HepG2 (cell line): ENCODE data around the gene ITGB3. TPM values are rescaled to one million over a fixed set of nuclear protein-coding genes. Genes with fewer than 3 reads are reported as not detected.

Experiments used
- ARNT2 ChIP-seq: sonication (generic); formaldehyde crosslinking; IDR thresholded peaks from 2 replicates; pipeline ENCODE4 v1.8.0; 2022; ENCODE audit warnings: mild to moderate bottlenecking, low read depth, missing genetic modification reagents, moderate library complexity
- DR1 ChIP-seq: sonication (generic); formaldehyde crosslinking; IDR thresholded peaks from 2 replicates; pipeline ENCODE4 v1.8.0; 2021; ENCODE audit warnings: mild to moderate bottlenecking, missing genetic modification reagents, inconsistent platforms
- FLYWCH1 ChIP-seq: sonication (generic); formaldehyde crosslinking; IDR thresholded peaks from 2 replicates; pipeline ENCODE4 v1.8.1; 2023; ENCODE audit warnings: mild to moderate bottlenecking, missing genetic modification reagents
- GPBP1L1 ChIP-seq: sonication (generic); formaldehyde crosslinking; IDR thresholded peaks from 2 replicates; pipeline ENCODE4 v1.5.0; 2020; ENCODE audit warnings: mild to moderate bottlenecking, missing genetic modification reagents
- ISX ChIP-seq: sonication (generic); formaldehyde crosslinking; conservative IDR thresholded peaks from 2 replicates; pipeline ENCODE4 v1.5.0; 2020; ENCODE audit warnings: missing genetic modification reagents
- LCORL ChIP-seq, 2 experiments: fragments of 450-650 bp in 1 of 2; sonication (generic) in 1 of 2; formaldehyde crosslinking in 1 of 2; IDR thresholded peaks; 2 replicates each; pipeline versions ENCODE4 v1.5.0 to v1.6.1; 2017 to 2020; ENCODE audit warnings: antibody characterized with exemption in 1 of 2, missing genetic modification reagents in 1 of 2
- MEIS2 ChIP-seq: sonication (generic); formaldehyde crosslinking; IDR thresholded peaks from 2 replicates; pipeline ENCODE4 v1.9.0; 2021; ENCODE audit warnings: mild to moderate bottlenecking, missing genetic modification reagents
- RORA ChIP-seq: sonication (generic); formaldehyde crosslinking; IDR thresholded peaks from 2 replicates; pipeline ENCODE4 v1.5.0; 2020; ENCODE audit warnings: mild to moderate bottlenecking, missing genetic modification reagents, moderate library complexity
- SETDB1 ChIP-seq: sonication (generic); formaldehyde crosslinking; IDR thresholded peaks from 2 replicates; pipeline ENCODE4 v1.5.1; 2020; ENCODE audit warnings: missing genetic modification reagents, mild to moderate bottlenecking, borderline replicate concordance
- SIN3A ChIP-seq: IDR thresholded peaks from 2 replicates; pipeline ENCODE4 v1.6.1; 2011; ENCODE audit warnings: low read depth, mild to moderate bottlenecking, control low read depth, low read length, borderline replicate concordance
- SPEN ChIP-seq: sonication (generic); formaldehyde crosslinking; IDR thresholded peaks from 2 replicates; pipeline ENCODE4 v1.5.1; 2020; ENCODE audit warnings: low read depth, mild to moderate bottlenecking, missing genetic modification reagents
- ZC3H4 ChIP-seq: sonication (generic); formaldehyde crosslinking; IDR thresholded peaks from 2 replicates; pipeline ENCODE4 v1.4.0; 2020; ENCODE audit warnings: missing genetic modification reagents, borderline replicate concordance
- ZNF10 ChIP-seq: sonication (generic); formaldehyde crosslinking; IDR thresholded peaks from 2 replicates; pipeline ENCODE4 v1.4.0; 2020; ENCODE audit warnings: mild to moderate bottlenecking, low read depth, missing genetic modification reagents, borderline replicate concordance
- ZNF17 ChIP-seq: sonication (generic); formaldehyde crosslinking; IDR thresholded peaks from 2 replicates; pipeline ENCODE4 v1.5.0; 2020; ENCODE audit warnings: mild to moderate bottlenecking, missing genetic modification reagents
- ZNF30 ChIP-seq: sonication (generic); formaldehyde crosslinking; IDR thresholded peaks from 2 replicates; pipeline ENCODE4 v1.5.0; 2020; ENCODE audit warnings: mild to moderate bottlenecking, missing genetic modification reagents
- ZNF317 ChIP-seq: sonication (generic); formaldehyde crosslinking; IDR thresholded peaks from 2 replicates; pipeline ENCODE4 v1.5.0; 2020; ENCODE audit warnings: mild to moderate bottlenecking, missing genetic modification reagents
- ZNF367 ChIP-seq: sonication (generic); formaldehyde crosslinking; IDR thresholded peaks from 2 replicates; pipeline ENCODE4 v1.4.0; 2020; ENCODE audit warnings: missing genetic modification reagents, borderline replicate concordance
- ZNF44 ChIP-seq: sonication (generic); formaldehyde crosslinking; IDR thresholded peaks from 2 replicates; pipeline ENCODE4 v1.5.1; 2020; ENCODE audit warnings: mild to moderate bottlenecking, missing genetic modification reagents
- ZNF441 ChIP-seq: sonication (generic); formaldehyde crosslinking; IDR thresholded peaks from 2 replicates; pipeline ENCODE4 v1.7.0; 2021; ENCODE audit warnings: missing genetic modification reagents, borderline replicate concordance
- ZNF496 ChIP-seq: sonication (generic); formaldehyde crosslinking; IDR thresholded peaks from 2 replicates; pipeline ENCODE4 v1.8.1; 2023; ENCODE audit warnings: mild to moderate bottlenecking, moderate library complexity, missing genetic modification reagents; ENCODE audit not compliant: insufficient replicate concordance
- ZNF614 ChIP-seq: IDR thresholded peaks from 2 replicates; pipeline ENCODE4 v1.6.1; 2018; ENCODE audit warnings: missing biosample characterization, missing genetic modification reagents, inconsistent platforms, borderline replicate concordance
- ZNF782 ChIP-seq: sonication (generic); formaldehyde crosslinking; IDR thresholded peaks from 2 replicates; pipeline ENCODE4 v1.4.0; 2020; ENCODE audit warnings: missing genetic modification reagents, mild to moderate bottlenecking, borderline replicate concordance
- ZNF788 ChIP-seq: sonication (generic); formaldehyde crosslinking; IDR thresholded peaks from 2 replicates; pipeline ENCODE4 v1.5.0; 2020; ENCODE audit warnings: mild to moderate bottlenecking, missing genetic modification reagents, borderline replicate concordance
- polyA plus RNA-seq, 8 experiments: library from polyadenylated mRNA; depleted of rRNA in 3 of 8; stranded (reverse) in 7 of 8; unstranded in 1 of 8; fragments of >200 nt; fragmentation: Illumina TruSeq in 4 of 8; extraction: Trizol in 4 of 8; gene quantifications; 2 replicates each; pipeline versions ENCODE4 v1.2.1 to v1.2.3, GENCODE V29; 2011 to 2016; ENCODE audit warnings: low read depth in 4 of 8, missing spikeins in 1 of 8, mixed read lengths in 1 of 8; ENCODE audit not compliant: insufficient read depth in 1 of 8
- total RNA-seq, 5 experiments: library from RNA; depleted of rRNA; stranded (reverse); fragments of >200 nt; fragmentation: Illumina TruSeq; extraction: Trizol; gene quantifications; 2 replicates each; pipeline ENCODE4 v1.2.3, GENCODE V29; 2016; ENCODE audit warnings: low read depth in 1 of 5
- TF ChIP-seq, protein P1 (sequence below): sonication (generic); formaldehyde crosslinking; IDR thresholded peaks from 2 replicates; pipeline ENCODE4 v1.4.0; 2020; ENCODE audit warnings: missing genetic modification reagents, borderline replicate concordance
- TF ChIP-seq, protein P2 (sequence below): IDR thresholded peaks from 2 replicates; pipeline ENCODE4 v1.6.1; 2018; ENCODE audit warnings: missing genetic modification reagents, mild to moderate bottlenecking, missing compliant biosample characterization

ITGB3 gene
- total and polyA plus RNA-seq, 2 of the 13 experiments (the other 11 are each of a cell fraction or from before 2014, with no cell fraction given), result 0.09 to 0.31 TPM

- TF ChIP-seq ZNF30 (CRISPR knock-in tag) (no peak), ZNF788 (CRISPR knock-in tag) (no peak), ZNF496 (CRISPR knock-in tag) (no peak), RORA (CRISPR knock-in tag) (no peak), ZNF44 (CRISPR knock-in tag) (no peak), ZC3H4 (CRISPR knock-in tag) (no peak), MEIS2 (CRISPR knock-in tag) (0 out of 2 replicates have a peak, but pooled peaks have one; percentile 48), SIN3A (no peak), SETDB1 (CRISPR knock-in tag) (no peak), DR1 (CRISPR knock-in tag) (no peak), ZNF317 (CRISPR knock-in tag) (0 out of 2 replicates have a peak, but pooled peaks have one; percentile 28), ARNT2 (CRISPR knock-in tag) (no peak), ZNF441 (CRISPR knock-in tag) (no peak), FLYWCH1 (CRISPR knock-in tag) (no peak), ZNF10 (CRISPR knock-in tag) (no peak), SPEN (CRISPR knock-in tag) (0 out of 2 replicates have a peak, but pooled peaks have one; percentile 40), LCORL (IDR thresholded peaks at IDR 0.05) (no peak), LCORL (CRISPR knock-in tag; IDR thresholded peaks at IDR 0.05) (peak; percentile 37; the same call in 1 of the 2 replicates), ISX (CRISPR knock-in tag) (no peak), ZNF367 (CRISPR knock-in tag) (no peak), ZNF17 (CRISPR knock-in tag) (no peak), GPBP1L1 (CRISPR knock-in tag) (no peak), ZNF614 (0 out of 2 replicates have a peak, but pooled peaks have one; percentile 86), ZNF782 (CRISPR knock-in tag) (no peak)
- TF ChIP-seq, protein P1, sequence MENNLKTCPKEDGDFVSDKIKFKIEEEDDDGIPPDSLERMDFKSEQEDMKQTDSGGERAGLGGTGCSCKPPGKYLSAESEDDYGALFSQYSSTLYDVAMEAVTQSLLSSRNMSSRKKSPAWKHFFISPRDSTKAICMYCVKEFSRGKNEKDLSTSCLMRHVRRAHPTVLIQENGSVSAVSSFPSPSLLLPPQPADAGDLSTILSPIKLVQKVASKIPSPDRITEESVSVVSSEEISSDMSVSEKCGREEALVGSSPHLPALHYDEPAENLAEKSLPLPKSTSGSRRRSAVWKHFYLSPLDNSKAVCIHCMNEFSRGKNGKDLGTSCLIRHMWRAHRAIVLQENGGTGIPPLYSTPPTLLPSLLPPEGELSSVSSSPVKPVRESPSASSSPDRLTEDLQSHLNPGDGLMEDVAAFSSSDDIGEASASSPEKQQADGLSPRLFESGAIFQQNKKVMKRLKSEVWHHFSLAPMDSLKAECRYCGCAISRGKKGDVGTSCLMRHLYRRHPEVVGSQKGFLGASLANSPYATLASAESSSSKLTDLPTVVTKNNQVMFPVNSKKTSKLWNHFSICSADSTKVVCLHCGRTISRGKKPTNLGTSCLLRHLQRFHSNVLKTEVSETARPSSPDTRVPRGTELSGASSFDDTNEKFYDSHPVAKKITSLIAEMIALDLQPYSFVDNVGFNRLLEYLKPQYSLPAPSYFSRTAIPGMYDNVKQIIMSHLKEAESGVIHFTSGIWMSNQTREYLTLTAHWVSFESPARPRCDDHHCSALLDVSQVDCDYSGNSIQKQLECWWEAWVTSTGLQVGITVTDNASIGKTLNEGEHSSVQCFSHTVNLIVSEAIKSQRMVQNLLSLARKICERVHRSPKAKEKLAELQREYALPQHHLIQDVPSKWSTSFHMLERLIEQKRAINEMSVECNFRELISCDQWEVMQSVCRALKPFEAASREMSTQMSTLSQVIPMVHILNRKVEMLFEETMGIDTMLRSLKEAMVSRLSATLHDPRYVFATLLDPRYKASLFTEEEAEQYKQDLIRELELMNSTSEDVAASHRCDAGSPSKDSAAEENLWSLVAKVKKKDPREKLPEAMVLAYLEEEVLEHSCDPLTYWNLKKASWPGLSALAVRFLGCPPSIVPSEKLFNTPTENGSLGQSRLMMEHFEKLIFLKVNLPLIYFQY (CRISPR knock-in tag), result no peak
- TF ChIP-seq, protein P2, sequence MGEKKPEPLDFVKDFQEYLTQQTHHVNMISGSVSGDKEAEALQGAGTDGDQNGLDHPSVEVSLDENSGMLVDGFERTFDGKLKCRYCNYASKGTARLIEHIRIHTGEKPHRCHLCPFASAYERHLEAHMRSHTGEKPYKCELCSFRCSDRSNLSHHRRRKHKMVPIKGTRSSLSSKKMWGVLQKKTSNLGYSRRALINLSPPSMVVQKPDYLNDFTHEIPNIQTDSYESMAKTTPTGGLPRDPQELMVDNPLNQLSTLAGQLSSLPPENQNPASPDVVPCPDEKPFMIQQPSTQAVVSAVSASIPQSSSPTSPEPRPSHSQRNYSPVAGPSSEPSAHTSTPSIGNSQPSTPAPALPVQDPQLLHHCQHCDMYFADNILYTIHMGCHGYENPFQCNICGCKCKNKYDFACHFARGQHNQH (CRISPR knock-in tag), result no peak
Measured at GRCh38 chr17:47291242-47291873, 37.7 kb downstream of the ITGB3 start (continued).
